Stimulated activated CD4-positive, alpha-beta T cell treated with anti-CD3 and anti-CD28 coated beads, TNF-alpha, amount 100 ng/mL, for 1 hour (primary cell): ENCODE data around the gene KIAA0232.
"Not testable (repeated sequence)": the region's sequence is repeated elsewhere in the genome, so short reads cannot be mapped to it uniquely, and the experiment has no call there.

Experiments
- DNase-seq, 3 donors: peaks; one replicate each; pipeline ENCODE4 v3.0.0-alpha.2; 2020; ENCODE audit warnings: low read depth in 3 of 3, low spot score in 1 of 3

Gene KIAA0232

GRCh38 chr4:6803246-6803645, 20.7 kb downstream of the KIAA0232 start:
- no peak for DNase-seq

DNA sequence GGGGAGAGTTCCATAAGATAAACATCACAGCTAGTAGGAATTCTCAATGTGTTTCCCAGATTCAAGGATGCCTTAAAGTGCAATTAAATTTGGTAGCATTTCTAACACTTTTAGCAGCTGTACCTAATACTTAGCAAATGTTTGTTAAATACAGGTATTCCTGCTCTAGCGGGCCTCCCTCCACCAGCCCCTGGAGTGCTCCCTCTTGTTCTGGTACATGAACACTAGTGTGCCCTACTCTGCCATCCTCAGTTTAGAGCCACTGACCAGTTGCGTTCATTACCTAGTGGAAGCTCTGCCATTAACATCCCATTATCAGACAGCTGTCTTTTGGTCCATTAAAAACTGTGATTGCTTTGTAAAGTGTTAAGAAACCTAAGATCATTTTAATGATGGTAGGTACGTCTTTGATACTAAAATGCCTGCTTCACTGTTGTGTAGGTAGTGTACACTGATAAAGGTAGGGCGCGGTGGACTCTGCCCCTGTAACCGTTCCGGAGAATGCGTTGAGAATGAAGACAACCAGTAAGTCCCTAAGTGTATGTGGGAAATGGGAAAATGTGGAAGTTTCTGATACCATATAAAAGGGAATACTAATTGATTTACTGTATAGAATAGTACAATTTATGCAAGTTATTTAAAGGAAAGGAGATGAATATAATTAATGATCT, 21.7 kb downstream of the KIAA0232 start:
- no peak for DNase-seq

DNA sequence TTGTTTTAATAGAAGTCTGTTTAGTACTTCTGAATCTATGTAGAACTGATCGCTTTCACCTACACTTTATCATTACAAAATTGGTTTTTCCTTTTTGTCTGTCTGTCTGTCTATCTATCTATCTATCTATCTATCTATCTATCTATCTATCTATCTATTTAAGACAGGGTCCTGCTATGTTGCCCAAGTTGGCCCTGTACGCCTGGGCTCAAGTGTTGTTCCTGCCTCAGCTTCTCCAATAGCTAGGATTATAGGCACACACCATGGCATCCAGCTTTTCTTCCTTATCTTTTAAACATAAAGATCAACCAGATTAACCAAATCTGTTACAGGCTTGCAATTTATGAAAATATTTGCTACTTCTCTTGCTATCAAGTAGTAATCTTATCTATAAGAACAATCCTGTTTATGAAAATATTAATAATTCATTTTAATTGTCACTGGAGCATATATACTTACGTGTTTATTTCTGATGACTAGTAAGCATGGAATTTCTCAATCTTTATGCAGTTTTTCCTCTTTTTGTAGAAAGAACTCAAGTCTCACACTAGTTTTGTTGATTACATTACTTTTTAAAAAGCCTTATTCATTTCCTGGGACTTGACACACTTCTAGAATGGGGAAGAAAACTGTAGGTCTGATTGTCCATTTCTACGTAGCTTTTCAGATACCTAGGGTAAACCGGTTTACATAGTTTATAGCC, 24.5 kb downstream of the KIAA0232 start:
- no peak for DNase-seq

DNA sequence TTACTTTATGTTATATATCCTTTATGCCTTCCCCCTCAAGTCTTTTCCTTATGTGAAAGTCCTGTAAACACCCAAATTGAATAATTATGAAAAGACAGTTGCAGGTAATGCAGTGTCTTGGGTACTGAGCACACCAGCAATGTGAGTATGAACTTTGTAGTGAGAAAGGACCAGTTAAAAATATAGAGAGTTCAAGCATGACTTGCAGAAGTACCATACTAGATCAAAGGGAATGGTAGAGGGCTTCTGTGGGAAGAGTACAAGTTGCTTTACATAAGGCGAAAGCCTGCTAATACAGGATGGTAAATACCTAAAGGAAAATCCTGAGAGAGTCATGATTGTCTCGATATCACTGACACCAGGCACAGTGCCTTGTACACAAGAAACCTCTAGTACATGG, 25.7 kb downstream of the KIAA0232 start:
- no peak for DNase-seq

GRCh38 chr4:6811165-6811564, 28.6 kb downstream of the KIAA0232 start:
- DNase-seq: no peak

- no peak for DNase-seq
Measured at GRCh38 chr4:6812766-6813165, 30.2 kb downstream of the KIAA0232 start.

GRCh38 chr4:6813725-6814124, 31.2 kb downstream of the KIAA0232 start:
- no peak for DNase-seq

GRCh38 chr4:6815029-6815836, 32.7 kb downstream of the KIAA0232 start:
- DNase-seq: no peak

GRCh38 chr4:6819295-6819694, 36.8 kb downstream of the KIAA0232 start:
- DNase-seq: no peak

DNA sequence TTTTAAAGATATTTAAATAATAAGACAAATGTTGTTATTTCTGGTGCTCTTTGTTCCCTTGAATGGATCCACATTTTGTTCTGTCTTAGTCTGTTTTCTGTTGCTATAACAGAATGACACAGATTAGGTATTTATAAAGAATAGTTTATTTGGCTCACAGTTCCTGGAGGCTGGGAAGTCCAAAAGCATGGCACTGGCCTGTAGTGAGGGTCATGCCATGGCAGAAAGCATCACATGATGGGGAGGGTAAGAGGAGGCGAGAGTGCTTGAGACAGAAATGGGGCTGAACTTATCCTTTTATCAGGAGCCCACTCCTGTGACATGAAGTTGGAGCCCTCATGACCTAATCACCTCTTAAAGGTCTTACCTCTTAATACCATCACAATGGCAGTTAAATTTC, 38.2 kb downstream of the KIAA0232 start:
- no peak for DNase-seq

DNA sequence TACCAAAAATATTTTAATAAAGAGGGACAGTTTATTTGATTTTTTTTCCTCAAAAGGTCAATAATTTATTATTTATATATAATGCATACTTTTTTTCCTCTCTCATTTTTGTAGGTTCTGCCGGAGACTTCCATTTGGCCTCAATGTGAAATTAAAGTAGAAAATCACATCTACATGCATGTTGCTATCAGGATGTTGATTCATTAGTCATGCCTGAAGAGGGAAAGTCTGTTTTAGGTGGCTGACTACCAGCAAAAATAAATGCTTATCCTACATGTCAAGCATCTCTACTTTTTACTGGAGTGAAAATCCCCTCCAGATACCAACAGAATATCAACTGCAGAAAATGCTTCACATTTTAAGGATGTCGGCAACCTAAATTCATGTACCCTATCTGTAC, 41.5 kb downstream of the KIAA0232 start:
- no peak for DNase-seq

DNA sequence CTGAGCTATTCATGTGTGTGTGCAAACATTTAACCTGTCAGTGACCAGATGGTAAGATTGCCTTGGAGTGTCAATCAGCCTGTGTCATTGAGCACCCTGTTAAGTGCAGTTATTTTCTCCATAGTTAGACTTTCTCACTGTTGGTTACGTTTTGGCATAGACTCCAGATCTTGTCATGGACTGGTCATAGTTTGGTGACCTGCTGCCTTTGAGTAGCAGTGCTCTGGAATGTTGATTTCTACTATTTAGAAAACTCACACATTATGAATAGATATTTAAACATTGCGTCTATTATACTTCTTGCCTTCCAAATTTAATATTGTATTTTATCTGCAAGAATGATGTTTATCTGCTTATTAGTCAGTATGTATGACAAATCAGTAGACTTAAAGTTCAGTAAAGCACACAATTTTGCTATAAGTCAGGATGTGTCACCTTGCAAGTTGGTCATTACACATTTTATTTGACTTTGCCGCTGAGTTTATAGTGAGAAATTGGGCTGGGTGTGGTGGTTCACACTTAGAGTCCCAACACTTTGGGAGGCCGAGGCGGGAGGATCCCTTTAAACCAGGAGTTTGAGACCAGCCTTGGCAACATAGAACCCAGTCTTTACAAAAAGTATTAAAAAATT, 42.4 kb downstream of the KIAA0232 start:
- DNase-seq: no peak

DNA sequence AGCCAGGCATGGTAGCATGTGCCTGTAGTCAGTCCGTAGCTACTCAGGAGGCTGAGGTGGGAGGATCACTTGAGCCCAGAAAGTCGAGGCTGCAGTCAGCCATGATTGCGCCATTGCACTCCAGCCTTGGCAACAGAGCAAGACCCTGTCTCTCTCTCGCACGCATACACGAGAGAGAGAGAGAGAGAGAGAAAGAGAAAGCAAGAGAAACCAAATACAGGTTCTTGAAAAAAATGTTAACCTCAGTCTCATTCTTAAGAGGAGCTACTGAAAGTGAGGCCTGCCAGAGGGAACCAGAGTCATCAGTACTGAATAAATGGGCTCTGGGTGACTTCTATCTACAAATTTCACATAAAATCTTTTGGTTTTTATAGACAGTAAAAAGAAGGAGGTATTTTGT, 42.9 kb downstream of the KIAA0232 start:
- DNase-seq: no peak

DNA sequence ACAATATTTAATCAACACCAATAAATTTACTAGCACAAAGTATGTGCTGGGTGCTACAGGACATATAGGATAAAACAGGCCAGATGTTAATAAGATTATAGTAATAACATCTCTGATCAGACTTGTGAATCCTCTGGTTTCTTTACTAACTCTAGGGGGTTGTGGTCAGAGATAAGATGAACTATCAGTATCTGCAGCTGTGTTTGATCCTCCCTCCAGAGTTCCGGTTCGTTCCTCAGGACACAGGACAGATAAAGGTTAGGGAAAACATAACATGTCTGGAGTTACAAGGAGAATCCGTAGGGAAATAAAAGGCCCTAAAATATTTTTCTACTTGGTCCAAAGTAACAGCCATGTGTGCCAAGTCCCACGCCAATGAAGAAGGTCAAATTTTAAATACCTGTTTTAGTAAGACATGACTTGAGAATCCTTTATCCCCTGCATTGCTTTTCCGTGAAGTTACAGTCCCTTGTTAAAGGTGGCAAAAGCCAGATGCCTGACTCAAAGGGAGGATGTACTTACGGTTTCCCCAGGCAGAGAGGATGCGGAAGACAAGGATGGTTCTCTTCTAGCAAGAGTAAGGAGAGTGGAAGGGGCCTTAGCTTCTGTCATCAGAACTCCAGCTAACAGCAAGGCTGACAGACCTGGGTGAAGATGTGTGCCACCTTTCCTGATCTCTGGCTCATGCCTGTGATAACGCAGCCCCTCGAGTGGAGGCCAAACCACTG, 44.4 kb downstream of the KIAA0232 start:
- DNase-seq: no peak

DNA sequence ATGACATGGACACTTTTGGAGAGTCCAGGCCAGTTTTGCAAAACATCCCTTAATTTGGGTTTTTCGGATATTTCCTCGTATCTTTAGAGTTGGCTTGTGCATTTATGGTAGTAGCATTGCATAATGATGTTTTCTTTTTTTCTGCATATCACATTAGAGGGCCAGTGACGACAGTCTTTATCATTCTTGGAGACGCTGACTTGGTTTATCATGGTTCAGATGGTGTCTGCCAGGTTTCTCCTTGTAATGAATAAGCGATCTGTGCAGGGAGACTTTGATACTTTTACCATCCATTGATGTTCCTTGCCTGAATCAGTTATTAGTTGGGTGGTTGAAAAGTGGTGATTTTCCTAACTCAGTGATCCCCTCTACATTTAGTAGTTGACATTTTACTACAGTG, 46.6 kb downstream of the KIAA0232 start:
- DNase-seq: no peak

DNA sequence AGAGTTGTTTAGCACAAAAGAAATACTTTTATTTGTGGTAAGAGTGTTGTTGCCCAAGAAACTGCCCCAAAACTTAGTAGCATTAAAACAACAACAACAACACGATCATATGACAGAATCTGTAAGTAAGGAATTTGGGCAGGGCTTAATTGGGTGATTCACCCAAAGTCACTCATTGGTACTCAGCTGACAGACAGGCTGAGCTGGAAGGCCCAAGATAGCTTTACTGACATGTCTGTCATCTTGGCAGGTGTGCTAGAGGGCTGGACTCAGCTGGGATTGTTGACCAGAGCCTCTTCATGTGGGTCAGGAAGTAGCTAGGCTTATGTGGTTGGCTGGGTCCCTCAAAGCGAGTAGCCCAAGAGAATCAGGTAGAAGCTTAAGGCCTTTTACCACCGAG, 52.3 kb downstream of the KIAA0232 start:
- DNase-seq: no peak

DNA sequence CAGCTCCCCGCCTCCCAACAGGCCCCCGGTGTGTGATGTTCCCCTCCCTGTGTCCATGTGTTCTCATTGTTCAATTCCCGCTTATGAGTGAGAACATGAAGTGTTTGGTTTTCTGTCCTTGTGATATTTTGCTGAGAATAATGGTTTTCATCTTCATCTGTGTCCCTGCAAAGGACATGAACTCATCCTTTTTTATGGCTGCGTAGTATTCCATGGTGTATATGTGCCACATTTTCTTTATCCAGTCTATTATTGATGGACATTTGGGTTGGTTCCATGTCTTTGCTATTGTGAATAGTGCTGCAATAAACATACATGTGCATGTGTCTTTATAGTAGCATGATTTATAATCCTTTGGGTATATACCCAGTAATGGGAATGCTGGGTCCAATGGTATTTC, 53.1 kb downstream of the KIAA0232 start:
- DNase-seq: not testable (repeated sequence)

DNA sequence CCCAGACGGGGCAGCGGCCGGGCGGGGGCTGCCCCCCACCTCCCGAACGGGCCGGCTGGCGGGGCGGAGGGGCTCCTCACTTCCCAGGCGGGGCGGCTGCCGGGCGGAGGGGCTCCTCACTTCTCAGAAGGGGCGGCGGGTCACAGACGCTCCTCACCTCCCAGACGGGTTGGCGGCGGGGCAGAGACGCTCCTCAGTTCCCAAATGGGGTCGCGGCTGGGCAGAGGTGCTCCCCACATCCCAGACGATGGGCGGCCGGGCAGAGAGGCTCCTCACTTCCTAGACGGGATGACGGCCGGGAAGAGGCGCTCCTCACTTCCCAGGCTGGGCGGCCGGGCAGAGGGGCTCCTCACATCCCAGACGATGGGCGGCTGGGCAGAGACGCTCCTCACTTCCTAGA, 54.6 kb downstream of the KIAA0232 start:
- not testable (repeated sequence) for DNase-seq

- DNase-seq: no peak
Measured at GRCh38 chr4:6839579-6839978, 57.1 kb downstream of the KIAA0232 start.

GRCh38 chr4:6840062-6840976, 57.8 kb downstream of the KIAA0232 start:
- DNase-seq: no peak
